Kidney glomerular epithelial cell (primary cell): ENCODE data around the gene MAPRE2.
A peak's percentile ranks its signal among the peaks of the same experiment; 100 is the strongest.
"Not testable (repeated sequence)": the region's sequence is repeated elsewhere in the genome, so short reads cannot be mapped to it uniquely, and the experiment has no call there.

Source experiments
- DNase-seq: peaks from one replicate; lab custom pipeline; 2025; lab: John Stamatoyannopoulos, UW

MAPRE2 gene

DNA sequence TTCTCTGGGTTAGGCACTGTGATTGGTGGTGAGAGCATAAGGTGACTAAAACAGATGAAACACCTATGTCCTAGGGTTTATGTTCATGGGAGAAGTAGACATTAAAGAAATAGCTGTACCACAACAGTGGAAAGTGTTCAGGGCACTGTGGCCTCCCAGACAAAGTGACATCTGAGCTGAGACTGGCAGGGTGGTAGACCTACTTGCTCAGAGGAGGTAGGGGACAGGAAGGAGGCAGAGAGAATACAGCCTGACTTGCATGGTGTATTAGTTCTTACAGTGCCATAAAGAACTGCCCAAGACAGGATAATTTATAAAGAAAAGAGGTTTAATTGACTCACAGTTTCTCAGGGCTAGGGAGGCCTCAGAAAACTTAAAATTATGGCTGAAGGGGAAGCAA lies 82.6 kb downstream of the MAPRE2 start:
- DNase-seq, result no peak

DNA sequence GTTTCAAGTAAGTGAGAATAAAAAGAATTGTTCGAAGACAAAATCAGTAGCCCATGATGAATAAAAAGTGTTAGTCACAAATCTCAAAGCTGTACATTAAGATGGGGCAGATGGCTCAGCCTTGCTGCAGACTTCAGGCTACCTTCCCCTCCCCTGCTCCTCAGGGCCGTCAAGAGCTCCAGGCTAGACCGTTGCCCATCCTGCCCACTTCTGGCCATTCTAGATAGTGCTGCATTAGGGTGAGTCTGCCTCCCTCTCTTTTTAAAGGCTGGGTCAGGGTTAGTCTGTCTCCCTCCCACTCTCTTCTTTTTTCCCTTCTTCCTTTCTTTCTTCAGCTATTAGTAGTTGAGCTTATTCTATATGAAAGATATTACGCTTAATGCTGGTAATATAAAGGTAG lies 86.0 kb downstream of the MAPRE2 start:
- no peak for DNase-seq

DNA sequence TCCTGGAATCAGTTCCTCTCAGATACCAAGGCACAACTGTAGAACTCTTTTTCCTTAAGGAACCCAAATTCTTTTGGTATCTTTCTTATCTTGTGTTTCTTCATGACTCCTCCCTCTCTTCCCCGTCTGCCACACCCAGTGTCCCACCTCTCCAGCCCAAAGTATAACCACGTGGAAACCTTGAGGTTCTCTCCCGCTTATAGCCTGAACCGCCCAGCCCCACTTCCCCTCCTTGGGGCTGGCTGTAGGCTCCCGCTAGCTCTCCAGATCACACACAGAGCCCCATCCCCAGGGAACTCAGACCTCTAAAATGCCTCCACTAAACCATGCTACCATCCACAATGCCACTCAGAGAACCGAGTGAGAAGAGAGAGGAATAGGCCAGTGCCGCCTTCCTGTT lies 87.5 kb downstream of the MAPRE2 start:
- DNase-seq, result no peak

DNA sequence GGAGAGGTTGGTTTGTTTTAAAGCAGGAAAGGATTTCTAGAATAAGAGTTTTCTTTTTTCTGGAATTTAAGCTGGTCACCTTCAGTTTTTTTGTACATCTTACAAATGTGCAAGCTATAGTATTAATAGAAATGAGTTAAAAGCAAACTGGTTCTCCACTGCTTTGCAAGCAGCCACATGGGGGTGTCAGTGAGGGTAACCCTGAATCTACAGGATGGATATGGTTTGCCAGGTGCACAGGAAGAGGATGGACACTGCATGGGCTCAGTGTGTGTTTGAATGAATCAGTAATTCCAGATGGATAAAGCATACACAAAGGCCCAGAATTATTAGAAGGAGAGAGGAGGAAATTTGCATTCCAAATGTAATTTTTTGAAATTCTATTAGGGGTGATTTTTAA lies 89.0 kb downstream of the MAPRE2 start:
- DNase-seq, result no peak

DNA sequence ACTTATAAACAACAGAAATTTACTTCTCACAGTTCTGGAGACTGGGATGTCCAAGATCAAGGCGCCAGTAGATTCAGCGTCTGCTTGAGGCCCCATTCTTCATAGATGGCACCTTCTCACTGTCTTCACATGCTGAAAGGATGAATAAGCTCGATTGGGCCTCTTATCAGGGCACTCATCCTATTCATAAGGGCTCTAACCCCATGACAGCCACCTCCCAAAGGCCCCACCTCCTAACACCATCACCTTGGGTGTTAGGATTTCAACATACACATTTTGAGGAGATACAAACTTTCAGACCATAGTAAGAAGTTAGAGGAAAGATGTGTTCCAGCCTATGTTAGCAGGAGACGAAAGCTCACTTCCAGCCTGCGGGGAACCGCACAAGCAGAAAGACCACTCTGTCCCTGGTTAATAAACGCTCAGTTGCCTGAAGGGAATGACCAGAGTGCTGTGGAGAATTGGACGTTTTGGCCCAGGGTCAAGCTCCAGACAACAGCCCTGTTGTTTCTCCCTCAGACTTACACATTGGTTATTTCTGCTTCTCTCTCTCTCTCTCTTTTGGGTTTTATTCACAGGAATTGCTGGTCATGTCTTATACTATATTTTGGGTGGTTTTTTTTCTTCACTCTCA lies 90.3 kb downstream of the MAPRE2 start:
- DNase-seq, result no peak

DNA sequence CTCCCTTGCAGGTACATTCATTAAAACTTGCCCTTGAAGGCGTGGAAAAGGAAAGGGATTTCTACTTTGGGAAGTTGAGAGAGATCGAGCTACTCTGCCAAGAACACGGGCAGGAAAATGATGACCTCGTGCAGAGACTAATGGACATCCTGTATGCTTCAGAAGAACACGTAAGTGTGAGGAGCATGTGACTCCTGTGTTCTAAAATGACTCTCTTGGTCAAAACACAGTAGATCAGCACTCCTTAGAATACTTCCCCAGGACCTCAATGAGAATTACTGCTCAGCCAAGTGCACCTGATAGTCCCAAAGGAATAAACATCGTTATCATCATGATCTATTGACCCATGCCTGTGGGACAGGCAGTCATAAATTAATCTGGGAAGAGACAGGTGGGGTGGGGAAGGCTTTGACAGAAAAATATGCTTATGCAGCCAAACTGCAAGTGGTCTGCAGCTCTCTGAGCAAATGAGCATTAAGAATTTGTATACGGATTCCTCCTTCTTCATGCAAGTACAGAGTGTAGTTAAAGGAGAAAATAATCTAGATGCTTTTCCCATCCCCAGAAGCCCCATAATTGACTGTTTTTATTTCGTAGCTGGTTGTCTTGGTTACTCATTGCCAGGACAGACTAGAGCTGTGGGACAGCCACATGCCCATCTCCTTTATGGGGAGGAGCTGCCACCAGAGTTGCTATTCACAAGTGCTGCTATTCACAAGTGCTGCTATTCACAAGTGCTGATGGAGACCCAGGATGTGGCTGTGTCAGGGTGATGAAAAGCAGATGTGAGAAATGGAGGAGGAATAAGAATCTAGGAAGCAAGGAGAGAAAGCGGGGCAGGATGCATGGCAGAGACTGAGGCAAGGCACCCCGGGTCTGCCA lies 91.0 kb downstream of the MAPRE2 start:
- DNase-seq, result no peak

DNA sequence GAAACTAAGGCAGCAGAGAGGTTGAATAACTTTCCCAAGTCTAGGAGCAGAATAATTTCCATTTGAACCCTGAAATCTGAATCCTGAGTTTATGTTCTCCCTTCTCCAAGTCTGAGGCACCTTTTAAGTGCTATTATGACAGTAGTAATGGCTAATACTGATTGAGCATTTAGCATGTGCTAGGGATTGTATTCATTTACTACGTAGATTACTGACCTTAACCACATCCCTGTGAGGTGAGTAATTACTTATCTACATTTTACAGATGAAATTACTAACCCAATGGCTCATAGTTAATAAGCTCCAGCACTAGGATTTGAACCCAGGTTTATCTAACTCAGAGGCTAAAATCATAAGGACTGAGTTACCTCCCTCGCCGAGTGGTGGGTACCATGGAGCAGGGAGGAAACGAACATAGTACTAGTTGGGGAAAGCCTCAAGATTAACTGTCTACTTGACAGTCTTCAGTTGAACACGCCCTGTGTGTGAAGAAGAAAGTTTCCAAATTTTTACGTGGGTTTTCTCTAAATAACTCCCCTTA lies 93.0 kb downstream of the MAPRE2 start:
- no peak for DNase-seq

DNA sequence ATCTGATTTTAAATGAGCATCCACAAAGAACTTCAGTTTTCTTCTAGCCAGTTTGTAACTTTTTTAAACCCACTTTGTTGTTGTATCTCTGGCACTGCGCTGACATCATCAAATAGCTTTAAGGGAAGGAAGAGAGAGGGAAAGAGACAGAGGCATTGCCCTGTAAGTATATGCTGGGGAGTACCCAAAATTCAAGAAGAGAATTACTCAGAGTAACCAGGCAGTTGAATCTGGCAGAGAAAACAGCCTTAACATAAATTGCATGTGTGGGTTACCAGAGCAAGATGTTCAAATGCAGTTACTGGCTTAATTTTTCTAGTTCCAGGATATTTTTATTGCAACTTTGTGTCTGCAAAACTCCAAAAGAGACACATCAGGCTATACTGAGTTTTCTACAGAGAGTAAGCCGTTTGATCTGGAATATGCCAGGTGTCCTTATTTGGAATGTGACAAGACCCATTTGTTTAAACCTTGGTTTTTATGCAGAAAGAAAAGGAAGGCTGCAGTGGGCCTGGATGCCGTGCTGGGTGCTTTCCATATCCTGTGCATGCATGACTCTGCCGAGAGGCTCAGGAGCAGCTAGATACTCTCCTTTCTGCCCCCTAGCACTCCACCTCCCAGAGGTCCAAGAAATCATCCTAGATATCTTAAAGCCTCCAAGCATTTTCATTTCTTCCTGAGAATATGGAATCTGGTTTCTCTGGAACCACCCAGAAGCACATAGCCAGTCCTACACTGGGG lies 93.7 kb downstream of the MAPRE2 start:
- DNase-seq, result no peak

DNA sequence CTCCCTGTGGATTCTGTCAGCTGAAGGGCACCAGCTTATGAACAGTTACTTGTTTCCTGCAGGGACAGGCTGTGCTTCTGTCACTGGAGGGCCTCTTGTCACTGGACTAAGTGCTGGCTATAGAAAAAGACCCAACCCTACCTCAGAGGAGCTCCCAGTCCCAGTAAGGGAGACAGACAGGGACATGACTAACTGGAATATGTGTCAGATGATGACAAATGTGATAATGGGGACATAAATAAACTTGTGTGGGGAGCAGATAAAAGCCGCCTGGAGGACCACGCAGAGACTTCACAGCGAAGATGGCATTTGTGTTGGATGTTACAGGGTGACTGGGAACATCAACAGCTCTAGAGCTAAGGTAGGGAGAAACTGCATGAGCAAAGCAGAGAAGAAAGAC lies 95.0 kb downstream of the MAPRE2 start:
- no peak for DNase-seq

DNA sequence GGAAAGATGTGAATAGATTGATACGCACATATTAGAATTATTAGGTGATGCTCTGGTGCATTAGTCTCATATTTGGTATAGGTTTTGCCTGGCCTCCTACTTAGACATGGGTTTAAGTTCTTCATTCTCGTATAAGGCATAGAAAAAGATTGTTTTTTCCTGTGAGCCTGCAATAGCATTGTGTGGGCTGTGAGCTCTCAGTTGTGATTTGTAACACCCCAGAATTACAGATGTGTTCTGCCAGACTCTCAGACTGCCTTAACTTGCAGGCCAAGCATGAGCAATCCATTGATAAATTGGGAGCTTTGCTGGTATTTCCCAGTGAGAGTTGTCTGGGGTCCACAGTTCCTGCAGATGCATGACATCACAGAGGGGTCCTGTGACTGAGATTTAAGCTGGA lies 95.7 kb downstream of the MAPRE2 start:
- DNase-seq, result no peak

DNA sequence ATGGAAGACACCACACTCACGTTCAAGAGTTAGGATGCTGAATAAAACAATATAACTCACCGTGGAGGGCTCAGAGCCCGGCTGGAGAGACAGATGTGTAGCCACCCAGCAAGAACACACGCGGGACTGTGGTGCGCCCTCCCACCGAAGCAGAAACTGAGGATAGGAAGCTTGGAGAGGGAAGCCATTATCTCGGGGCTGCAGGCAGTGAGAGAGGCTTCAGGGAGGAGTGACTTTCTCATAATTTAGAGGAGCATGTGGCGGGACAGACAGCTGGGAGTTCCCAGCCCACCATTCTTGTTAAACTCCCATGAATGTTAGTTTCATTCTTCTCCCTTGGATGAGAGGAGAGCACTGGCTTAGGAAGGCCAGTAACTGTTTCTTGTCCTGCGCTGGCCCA lies 96.4 kb downstream of the MAPRE2 start:
- no peak for DNase-seq

DNA sequence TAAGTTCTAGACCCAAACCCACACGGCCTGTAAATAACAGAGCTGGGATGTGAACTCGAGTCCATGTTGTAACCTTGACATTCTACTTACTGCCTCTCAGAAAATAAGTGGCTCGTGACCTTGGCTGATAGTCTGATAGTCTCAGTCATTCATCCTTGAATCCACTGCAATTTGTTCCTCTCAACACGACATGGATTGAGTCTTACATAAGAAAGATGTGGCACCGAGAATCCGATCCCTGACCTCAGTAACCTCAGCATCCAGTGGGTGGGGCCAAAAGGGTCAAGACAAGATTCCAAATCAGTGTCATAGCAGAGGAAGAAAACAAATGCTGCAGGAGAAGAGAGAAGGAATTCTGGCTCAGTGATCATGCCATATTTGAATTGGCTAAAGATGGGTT lies 97.6 kb downstream of the MAPRE2 start:
- no peak for DNase-seq

DNA sequence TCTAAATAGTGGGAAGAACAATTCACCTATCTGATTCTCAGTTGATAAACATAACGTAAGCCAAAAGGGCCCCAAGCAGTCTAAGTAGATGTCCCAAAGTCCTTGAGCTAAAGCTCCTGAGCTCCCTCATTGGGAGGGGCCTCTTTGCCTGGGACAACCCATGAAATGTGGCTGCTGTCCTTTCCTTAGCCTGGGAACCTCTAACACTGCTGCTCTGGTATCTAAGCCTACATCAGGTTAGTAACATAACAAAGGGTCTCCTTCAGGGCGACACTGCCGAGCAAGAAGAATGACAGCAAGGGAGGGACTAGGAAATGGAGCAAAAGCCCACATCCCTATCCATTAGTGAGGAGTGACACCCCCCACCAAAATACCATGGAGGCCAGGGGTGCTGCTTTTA lies 98.3 kb downstream of the MAPRE2 start:
- DNase-seq, result no peak

DNA sequence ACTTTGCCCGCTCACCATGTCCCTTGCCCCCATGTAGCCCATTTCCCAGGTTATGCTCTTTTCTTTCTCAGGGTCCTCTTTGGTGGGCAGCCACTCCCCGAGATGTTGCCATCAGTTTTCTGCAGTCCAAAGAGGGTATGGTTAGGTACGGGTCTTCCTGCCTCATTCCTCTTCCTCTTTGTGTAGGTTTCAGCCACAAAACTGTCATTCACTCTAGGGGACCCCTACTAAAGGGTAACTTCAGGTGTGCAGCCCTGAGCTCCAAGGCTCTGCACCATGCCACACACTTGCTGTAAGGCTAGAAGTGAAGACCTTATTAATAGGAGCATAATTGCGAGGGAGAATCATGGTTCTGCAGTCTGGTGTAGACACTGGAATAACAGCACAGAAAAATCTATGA lies 99.9 kb downstream of the MAPRE2 start:
- no peak for DNase-seq

DNA sequence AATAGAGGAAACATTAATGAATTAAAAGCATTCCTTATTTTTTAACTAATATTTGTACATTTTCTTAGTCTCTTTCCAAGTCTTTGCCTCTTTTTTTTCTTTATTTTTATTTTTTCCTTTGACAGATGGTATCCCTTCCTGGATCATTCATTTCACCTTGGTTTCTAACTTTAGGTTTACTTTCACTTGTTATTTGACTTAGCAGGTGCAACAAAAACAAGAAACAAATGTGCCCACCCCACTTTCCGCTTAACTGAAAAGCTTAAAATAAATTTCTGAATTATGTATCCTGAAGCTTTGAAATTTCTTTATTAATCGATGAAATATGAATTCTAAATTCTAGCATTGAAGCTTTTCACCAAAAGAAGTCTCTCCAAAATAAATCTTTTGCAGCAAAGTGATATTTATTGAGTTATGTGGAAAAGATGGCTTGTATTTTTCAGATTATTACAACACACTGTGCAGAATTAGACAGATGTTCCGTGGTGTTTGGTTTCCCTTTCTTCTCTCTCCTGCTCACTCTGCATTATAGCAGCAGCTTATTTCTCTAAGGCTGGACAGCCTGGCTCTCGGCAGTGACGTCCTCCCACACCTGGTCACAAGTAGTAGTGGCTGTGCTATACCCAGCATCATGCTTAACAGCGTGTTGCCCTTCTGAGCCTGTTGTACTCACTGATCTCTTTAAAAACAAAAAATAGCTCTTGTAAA lies 100.5 kb downstream of the MAPRE2 start:
- DNase-seq, result no peak

DNA sequence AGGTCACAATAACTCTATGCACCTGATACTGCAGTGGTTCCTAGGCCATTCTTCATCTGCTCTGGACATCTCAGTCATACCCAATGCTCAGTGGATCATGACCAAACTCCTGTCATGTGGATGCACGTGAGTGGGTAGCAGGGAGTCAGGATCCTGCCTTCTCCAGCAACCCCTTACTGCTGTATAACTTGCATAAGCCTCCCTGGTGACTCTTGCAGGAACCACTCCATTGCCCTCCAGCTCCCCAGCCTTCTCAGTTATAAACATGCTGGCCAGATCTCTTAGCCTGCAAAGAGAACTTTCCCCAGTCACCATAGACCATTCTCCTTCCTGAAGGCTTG lies 101.0 kb downstream of the MAPRE2 start:
- DNase-seq, result no peak

DNA sequence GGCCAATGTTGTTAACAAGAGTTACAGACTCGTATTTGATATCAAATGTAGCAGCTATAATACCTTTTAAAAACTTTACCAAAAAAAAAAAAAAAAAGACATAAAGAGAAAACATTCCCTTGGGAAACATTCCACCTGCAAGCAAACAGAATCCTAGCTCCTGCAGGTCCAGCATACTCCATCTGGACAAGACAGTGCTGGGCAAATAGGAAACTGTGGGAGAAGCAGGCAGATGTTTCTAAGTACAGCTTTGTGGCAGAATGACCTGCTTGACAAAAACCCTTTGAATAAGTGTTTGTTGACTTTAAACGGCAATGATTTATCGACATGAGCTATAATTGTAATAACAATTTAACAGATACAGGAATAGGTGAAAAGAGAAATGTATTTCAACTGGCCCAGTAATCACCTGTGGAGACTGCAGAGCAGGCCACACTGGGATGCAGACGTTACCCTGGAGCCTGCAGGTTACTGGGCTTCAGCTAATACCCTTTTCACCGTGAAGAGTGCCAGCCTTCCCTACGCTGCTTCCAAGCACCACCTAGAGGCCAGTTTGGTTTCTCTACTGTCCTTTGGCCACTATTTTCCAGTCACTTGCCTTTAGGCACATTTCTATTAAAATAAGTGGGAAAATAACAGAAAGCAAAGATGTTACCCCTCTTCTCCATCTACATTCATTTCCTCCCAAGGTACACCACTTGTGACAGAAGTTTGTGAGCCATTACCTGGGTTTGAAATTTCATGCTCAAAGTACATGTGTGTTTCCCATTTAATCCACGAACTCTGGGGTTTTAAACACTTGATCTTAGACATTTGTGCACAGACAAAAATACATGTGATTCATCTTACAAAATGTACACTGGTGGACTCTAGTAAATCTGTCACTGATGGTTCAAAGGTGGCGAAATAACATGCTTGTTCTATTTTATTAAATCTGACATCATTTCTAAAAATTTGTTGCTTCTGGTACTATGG lies 102.7 kb downstream of the MAPRE2 start:
- DNase-seq, result peak; percentile 55

DNA sequence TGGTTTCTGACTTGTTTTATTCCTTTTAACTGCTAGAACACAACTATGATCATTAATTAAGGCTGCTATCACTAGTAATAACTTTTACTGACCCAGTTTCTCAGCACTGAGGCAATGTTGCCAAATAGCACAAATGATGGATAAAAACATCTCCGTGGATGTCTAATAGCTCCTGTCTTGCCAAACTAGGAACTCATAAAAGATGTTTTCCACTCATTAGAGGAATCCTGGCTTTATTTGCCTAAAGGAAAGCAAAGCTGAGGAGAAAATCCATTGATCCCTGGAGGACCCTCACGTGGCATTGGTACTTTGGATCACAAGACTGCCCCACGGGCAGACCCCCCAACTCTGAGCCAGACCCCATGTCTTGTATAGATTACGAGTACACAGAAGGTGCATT lies 103.5 kb downstream of the MAPRE2 start:
- DNase-seq, result no peak

DNA sequence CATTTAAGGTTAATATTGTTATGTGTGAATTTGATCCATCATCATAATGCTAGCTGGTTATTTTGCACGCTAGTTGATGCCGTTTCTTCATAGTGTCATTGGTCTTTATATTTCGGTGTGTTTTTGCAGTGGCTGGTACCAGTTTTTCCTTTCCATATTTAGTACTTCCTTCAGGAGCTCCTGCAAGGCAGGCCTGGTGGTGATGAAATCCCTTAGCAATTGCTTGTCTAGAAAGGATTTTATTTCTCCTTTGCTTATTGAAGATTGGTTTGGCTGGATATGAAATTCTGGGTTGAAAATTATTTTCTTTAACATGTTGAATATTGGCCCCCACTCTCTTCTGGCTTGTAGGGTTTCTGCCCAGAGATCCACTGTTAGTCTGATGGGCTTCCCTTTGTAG lies 109.0 kb downstream of the MAPRE2 start:
- DNase-seq, result not testable (repeated sequence)

DNA sequence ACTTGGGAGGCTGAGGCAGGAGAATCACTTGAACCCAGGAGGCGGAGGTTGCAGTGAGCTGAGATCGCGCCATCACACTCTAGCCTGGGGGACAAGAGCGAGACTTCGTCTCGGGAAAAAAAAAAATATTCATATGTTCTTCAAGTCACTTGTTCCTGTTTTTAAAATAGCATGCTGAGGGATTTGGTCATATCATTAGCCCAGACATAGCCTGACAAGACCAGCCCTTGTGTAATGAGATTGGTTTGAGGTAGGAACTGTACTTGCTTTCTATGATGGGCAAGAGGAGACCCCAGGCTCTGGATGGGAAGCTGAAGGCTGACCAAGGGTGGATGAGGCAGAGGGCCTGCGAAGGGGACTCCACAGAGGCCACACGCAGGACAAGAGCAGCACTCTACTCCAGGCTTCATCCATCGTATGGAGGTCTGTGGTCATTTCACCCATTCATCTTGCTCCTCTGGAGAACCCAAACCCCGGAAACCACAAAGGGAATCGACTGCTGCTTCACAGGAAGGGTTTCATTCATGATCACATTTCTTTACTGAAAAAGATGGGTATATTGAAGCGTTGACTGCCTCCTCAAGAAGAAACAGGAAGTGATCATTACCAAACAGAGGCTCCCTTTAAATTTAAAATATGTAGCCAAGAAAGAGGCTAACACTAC lies 112.5 kb downstream of the MAPRE2 start:
- no peak for DNase-seq
